Activated CD4-positive, alpha-beta memory T cell treated with anti-CD3 and anti-CD28 coated beads, Interleukin-2, amount 10 ng/mL, durations not matched to agents 7 days and 5 days (primary cell): ENCODE data around the gene CD200R1. TPM values are rescaled to one million over a fixed set of nuclear protein-coding genes. Genes with fewer than 3 reads are reported as not detected.

Experiments
- CTCF ChIA-PET: fragments of 350-600 bp; sonication (Branson Sonifier 250); formaldehyde crosslinking; loops from one replicate; lab custom pipeline; 2021; ENCODE audit warnings: antibody characterized with exemption, inconsistent platforms; lab: Charles Lee
- POLR2A ChIA-PET: fragments of 350-600 bp; sonication (Branson Sonifier 250); formaldehyde crosslinking; loops from one replicate; lab custom pipeline; 2021; ENCODE audit warnings: antibody characterized with exemption; lab: Charles Lee
- DNase-seq: peaks from one replicate; pipeline ENCODE4 v3.0.0-alpha.2; 2020
- H3K27ac Mint-ChIP-seq: one replicate; pipeline ENCODE4 v1.8.0; 2021; ENCODE audit warnings: mild to moderate bottlenecking, mixed read lengths
- H3K27me3 Mint-ChIP-seq: one replicate; pipeline ENCODE4 v1.8.0; 2021; ENCODE audit warnings: mixed read lengths
- H3K36me3 Mint-ChIP-seq: one replicate; pipeline ENCODE4 v1.8.0; 2021; ENCODE audit warnings: low read depth, mixed read lengths
- H3K4me1 Mint-ChIP-seq: one replicate; pipeline ENCODE4 v1.8.0; 2021; ENCODE audit warnings: mixed read lengths
- H3K4me3 Mint-ChIP-seq: one replicate; pipeline ENCODE4 v1.8.0; 2021; ENCODE audit warnings: mild to moderate bottlenecking, mixed read lengths
- H3K9me3 Mint-ChIP-seq: one replicate; pipeline ENCODE4 v1.8.0; 2021; ENCODE audit warnings: mixed read lengths
- total RNA-seq, 2 experiments: library from RNA; stranded (reverse); gene quantifications; one replicate each; pipeline ENCODE4 v1.2.3, GENCODE V29; 2021

The CD200R1 gene, protein sequence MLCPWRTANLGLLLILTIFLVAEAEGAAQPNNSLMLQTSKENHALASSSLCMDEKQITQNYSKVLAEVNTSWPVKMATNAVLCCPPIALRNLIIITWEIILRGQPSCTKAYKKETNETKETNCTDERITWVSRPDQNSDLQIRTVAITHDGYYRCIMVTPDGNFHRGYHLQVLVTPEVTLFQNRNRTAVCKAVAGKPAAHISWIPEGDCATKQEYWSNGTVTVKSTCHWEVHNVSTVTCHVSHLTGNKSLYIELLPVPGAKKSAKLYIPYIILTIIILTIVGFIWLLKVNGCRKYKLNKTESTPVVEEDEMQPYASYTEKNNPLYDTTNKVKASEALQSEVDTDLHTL
- 10 to 100 TPM; 17.6 to 18.1 TPM for total RNA-seq

DNA sequence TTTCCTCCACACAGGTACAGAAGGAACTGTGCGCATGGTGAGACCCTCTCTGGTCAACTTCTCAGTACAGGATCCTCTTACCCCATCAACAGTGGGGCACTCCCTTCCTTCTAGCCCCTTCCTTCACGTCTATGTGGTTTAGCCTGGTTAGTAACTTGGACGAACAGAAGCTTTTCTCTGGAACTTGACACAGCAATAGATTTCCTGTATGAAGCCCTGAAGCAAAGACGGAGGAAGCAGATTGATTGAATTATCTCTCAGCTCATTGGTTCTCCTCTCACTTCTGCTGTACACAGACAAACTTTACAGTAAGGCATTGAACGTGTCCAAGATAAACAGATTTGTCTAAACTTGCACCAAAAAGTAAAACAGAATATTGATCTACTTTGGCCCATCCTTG, at the start of gene CD200R1:
Gene CD200R1, minus strand, starts transcription at position 210 of the 400 bp plus-strand sequence. CDS start 246 bp downstream, outside the sequence.
- peaks cover 67% of the 10 kb centered on the region for H3K4me1 Mint-ChIP-seq
- peaks cover 24% of the 10 kb centered on the region for H3K36me3 Mint-ChIP-seq
- H3K4me3 Mint-ChIP-seq = peak within 1 kb of the TSS; percentile 97
- peaks cover 2% of the 10 kb centered on the region for H3K27me3 Mint-ChIP-seq
- H3K27ac Mint-ChIP-seq = peak within 1 kb of the TSS; percentile 83
- DNase-seq = no peak
- ChIA-PET CTCF (interaction anchor here (0.7 to 3.9 kb wide), 7 partner anchors 9 to 393 kb away, joined by 3 to 29 read pairs (median 3); no protein-coding TSS in a partner anchor), POLR2A (interaction anchor here (0.6 to 3.0 kb wide), 17 partner anchors 10 to 413 kb away, joined by 3 to 16 read pairs (median 6); partner anchors contain the start of genes ATG3, GTPBP8 and SLC35A5)
- no peaks in the 10 kb centered on the region for H3K9me3 Mint-ChIP-seq

GRCh38 chr3:113021471-113021870, 46.6 kb upstream of the CD200R1 start:
- no peak for DNase-seq
- Mint-ChIP-seq H3K36me3 (peaks cover 12% of the 10 kb centered on the region), H3K9me3 (no peaks in the 10 kb centered on the region), H3K4me1 (peaks cover 34% of the 10 kb centered on the region), H3K27me3 (no peaks in the 10 kb centered on the region), H3K4me3 (no peak overlapping the region), H3K27ac (no peak overlapping the region)
- POLR2A ChIA-PET = interaction anchor here (0.5 kb wide), 1 partner anchor 20 kb away, joined by 3 read pairs; no protein-coding TSS in a partner anchor
- CTCF ChIA-PET = interaction anchor here (4.2 kb wide), 1 partner anchor 14 kb away, joined by 20 read pairs; no protein-coding TSS in a partner anchor

- peak overlapping the region; percentile 80 for H3K4me3 Mint-ChIP-seq
- no peaks in the 10 kb centered on the region for H3K9me3 Mint-ChIP-seq
- H3K36me3 Mint-ChIP-seq = peaks cover 30% of the 10 kb centered on the region
- peak; percentile 86 for DNase-seq
- H3K27ac Mint-ChIP-seq = peak overlapping the region; percentile 84
- no peaks in the 10 kb centered on the region for H3K27me3 Mint-ChIP-seq
- ChIA-PET POLR2A (interaction anchor here (0.7 to 4.8 kb wide), 14 partner anchors 12 to 495 kb away, joined by 3 to 51 read pairs (median 5); partner anchors contain the start of genes ATG3, CD200R1, CD200R1L and GTPBP8), CTCF (interaction anchor here (0.6 to 4.2 kb wide), 10 partner anchors 10 to 376 kb away, joined by 3 to 20 read pairs (median 4); partner anchors contain the start of gene GTPBP8)
- peaks cover 44% of the 10 kb centered on the region for H3K4me1 Mint-ChIP-seq
Measured at GRCh38 chr3:113019182-113020137, 44.6 kb upstream of the CD200R1 start.

DNA sequence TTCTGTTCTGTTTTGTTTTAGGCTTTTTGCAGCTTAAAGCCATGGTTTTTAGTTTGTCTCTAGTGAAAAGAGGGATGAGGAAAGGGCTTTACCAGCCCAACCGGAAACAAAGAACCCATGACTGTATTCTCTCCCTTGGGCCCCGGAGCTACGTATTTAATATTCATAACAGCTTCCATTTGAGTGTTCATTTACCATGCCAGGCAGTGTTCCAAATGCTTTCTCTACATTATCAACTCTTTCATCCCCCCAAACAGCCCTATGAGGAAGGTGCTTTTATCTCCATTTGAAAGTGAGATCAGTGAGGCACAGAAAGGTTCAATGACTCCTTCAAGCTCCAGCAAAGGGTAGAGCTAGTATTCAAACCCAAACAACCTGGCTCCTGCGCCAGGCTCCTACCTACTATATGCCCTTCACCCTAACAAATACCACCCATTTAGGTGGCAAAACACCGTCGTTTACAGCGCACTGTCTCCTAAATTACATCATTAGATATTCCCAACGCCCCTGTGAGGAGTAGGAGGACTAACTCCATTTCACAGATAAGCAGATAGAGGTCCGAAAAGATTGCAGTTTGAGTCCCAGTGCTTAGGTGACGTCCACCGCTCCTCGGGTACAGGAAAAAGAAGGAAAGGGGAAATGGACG, 43.8 kb upstream of the CD200R1 start:
- Mint-ChIP-seq H3K27ac (peak overlapping the region; percentile 84), H3K9me3 (no peaks in the 10 kb centered on the region), H3K27me3 (no peaks in the 10 kb centered on the region), H3K4me1 (peaks cover 46% of the 10 kb centered on the region), H3K36me3 (peaks cover 34% of the 10 kb centered on the region), H3K4me3 (peak overlapping the region; percentile 80)
- DNase-seq = no peak
- POLR2A ChIA-PET = interaction anchor here (0.9 to 4.8 kb wide), 13 partner anchors 11 to 496 kb away, joined by 3 to 51 read pairs (median 5); partner anchors contain the start of genes ATG3, CD200R1, CD200R1L and GTPBP8
- CTCF ChIA-PET = interaction anchor here (0.9 to 4.2 kb wide), 11 partner anchors 10 to 376 kb away, joined by 3 to 20 read pairs (median 4); partner anchors contain the start of gene GTPBP8

DNA sequence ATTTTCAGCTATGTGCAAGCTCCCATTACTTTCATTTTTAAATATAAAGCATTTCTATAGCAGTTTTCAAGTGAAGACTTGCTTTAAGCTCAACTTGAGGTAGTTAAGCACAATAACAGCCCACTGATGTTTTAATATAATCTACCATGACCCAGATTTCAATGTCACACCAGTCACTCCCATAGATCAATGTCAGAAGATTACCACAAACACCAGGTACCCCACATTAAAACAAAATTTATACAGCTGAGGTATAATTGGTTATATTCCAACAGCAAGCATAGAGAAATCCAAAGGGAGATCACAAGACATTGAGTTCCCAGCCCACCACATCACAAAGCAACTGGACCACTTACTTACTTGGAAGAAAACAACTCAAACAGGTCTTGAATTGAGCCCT, 38.7 kb upstream of the CD200R1 start:
- ChIA-PET CTCF (interaction anchor here (0.8 to 1.4 kb wide), 4 partner anchors 15 to 371 kb away, joined by 3 to 4 read pairs (median 3); no protein-coding TSS in a partner anchor), POLR2A (interaction anchor here (0.6 to 3.2 kb wide), 4 partner anchors 23 to 134 kb away, joined by 3 to 13 read pairs (median 3); partner anchors contain the start of genes CD200R1 and GTPBP8)
- no peaks in the 10 kb centered on the region for H3K9me3 Mint-ChIP-seq
- H3K4me3 Mint-ChIP-seq = no peak overlapping the region
- no peaks in the 10 kb centered on the region for H3K27me3 Mint-ChIP-seq
- H3K27ac Mint-ChIP-seq = peak overlapping the region; percentile 12
- DNase-seq = no peak
- H3K4me1 Mint-ChIP-seq = peaks cover 43% of the 10 kb centered on the region
- H3K36me3 Mint-ChIP-seq = peaks cover 72% of the 10 kb centered on the region

DNA sequence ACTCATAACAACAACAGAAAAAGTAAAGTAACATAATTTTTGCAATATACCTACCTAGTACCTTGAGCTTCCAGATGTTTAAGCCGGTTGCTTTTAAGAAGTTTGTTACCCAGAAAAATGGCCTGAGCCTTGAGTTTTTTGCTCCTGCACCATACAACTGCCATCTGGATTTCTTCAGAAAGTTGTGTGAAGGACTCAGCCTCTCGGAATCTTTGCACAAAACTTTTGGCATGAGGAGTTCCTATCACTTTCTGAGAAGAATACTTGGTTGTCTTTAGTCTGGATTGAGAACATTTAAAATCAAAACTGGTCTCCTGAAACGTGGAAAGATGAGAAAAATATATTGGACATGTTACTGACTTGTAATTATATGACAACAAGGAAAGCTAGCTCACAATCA, 33.2 kb upstream of the CD200R1 start:
- H3K9me3 Mint-ChIP-seq = no peaks in the 10 kb centered on the region
- POLR2A ChIA-PET = interaction anchor here (1.5 to 6.3 kb wide), 3 partner anchors 11 to 21 kb away, joined by 3 to 51 read pairs (median 17); partner anchors contain the start of gene GTPBP8
- no peak for DNase-seq
- peaks cover 50% of the 10 kb centered on the region for H3K4me1 Mint-ChIP-seq
- H3K4me3 Mint-ChIP-seq = no peak overlapping the region
- CTCF ChIA-PET = interaction anchor here (0.8 to 1.3 kb wide), 2 partner anchors 11 to 366 kb away, joined by 3 read pairs; a partner anchor contains a TSS
- no peak overlapping the region for H3K27ac Mint-ChIP-seq
- H3K36me3 Mint-ChIP-seq = peaks cover 81% of the 10 kb centered on the region
- H3K27me3 Mint-ChIP-seq = no peaks in the 10 kb centered on the region

DNA sequence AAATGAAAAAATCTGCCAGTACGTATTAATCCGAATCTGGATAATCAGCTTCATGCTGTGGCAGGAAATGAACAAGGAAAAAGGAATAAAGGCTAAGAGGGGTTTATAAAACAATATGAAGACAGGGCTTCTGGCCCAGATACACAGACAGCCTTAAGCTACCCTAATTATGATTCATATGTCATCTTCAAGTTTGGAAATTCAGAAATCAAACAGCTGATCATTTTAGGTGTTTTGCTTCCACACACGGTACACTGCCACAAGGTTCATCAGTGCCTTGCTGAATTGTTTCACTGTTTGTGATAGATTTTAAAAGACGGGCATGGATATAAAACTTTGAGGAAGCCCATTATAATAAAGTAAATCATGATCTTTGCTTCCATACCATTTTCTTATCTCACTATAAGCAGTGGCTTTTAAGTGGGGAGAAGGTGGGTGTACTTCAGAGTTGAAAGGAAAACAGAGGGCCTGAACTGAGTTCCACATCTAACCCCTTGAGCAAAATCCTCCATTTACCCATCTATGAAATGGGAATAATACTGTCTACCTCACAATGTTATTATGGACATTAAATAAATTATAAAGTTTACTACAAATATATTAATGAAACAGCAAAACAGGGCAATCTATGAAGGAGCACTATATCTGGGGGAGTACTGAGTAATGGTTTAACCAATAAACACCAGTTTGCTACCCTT, 31.6 kb upstream of the CD200R1 start:
- DNase-seq = no peak
- CTCF ChIA-PET = interaction anchor here (1.4 to 1.7 kb wide), 2 partner anchors 272 to 363 kb away, joined by 4 to 7 read pairs; no protein-coding TSS in a partner anchor
- POLR2A ChIA-PET = interaction anchor here (0.8 to 7.2 kb wide), 5 partner anchors 10 to 32 kb away, joined by 3 to 84 read pairs (median 5); partner anchors contain the start of genes CD200R1 and GTPBP8
- H3K27ac Mint-ChIP-seq = peak overlapping the region; percentile 81
- H3K4me3 Mint-ChIP-seq = peak overlapping the region; percentile 67
- H3K4me1 Mint-ChIP-seq = peaks cover 55% of the 10 kb centered on the region
- no peaks in the 10 kb centered on the region for H3K9me3 Mint-ChIP-seq
- no peaks in the 10 kb centered on the region for H3K27me3 Mint-ChIP-seq
- peaks cover 83% of the 10 kb centered on the region for H3K36me3 Mint-ChIP-seq

DNA sequence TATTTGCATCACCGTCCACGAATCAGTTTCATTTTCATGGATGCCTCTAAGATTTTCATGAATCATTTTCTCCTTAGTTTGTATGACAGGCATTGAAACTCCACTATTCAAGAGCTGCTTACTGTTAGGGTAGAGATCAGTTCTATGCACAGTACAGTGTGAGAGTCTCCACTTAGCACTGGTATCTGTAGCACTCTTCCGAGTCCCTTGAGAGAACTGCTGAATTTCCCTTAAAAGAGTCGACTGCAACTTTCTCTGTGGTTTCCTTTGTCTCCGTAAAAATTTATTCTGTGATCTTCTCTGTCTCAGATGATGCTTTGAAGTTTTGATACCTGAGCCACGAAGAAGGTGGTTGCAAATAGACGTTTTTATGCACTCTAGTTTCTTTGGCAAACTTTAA, 30.7 kb upstream of the CD200R1 start:
- Mint-ChIP-seq H3K27me3 (no peaks in the 10 kb centered on the region), H3K9me3 (no peaks in the 10 kb centered on the region), H3K4me3 (peak overlapping the region; percentile 67), H3K36me3 (peaks cover 83% of the 10 kb centered on the region), H3K4me1 (peaks cover 62% of the 10 kb centered on the region), H3K27ac (peak overlapping the region; percentile 81)
- ChIA-PET CTCF (interaction anchor here (1.0 to 1.7 kb wide), 3 partner anchors 9 to 363 kb away, joined by 3 to 7 read pairs (median 4); no protein-coding TSS in a partner anchor), POLR2A (interaction anchor here (0.9 to 7.2 kb wide), 6 partner anchors 9 to 269 kb away, joined by 3 to 84 read pairs (median 5); partner anchors contain the start of genes CD200R1 and GTPBP8)
- no peak for DNase-seq

- Mint-ChIP-seq H3K4me1 (peaks cover 69% of the 10 kb centered on the region), H3K36me3 (peaks cover 84% of the 10 kb centered on the region), H3K27ac (peak overlapping the region; percentile 58), H3K4me3 (no peak overlapping the region), H3K9me3 (no peaks in the 10 kb centered on the region), H3K27me3 (no peaks in the 10 kb centered on the region)
- ChIA-PET POLR2A (interaction anchor here (0.9 to 7.2 kb wide), 5 partner anchors 11 to 189 kb away, joined by 3 to 84 read pairs (median 5); partner anchors contain the start of gene GTPBP8), CTCF (interaction anchor here (0.6 to 1.7 kb wide), 4 partner anchors 12 to 268 kb away, joined by 3 to 5 read pairs (median 4); partner anchors contain the start of gene GTPBP8)
- DNase-seq = peak; percentile 70
Measured at GRCh38 chr3:113002679-113003078, 27.8 kb upstream of the CD200R1 start.

DNA sequence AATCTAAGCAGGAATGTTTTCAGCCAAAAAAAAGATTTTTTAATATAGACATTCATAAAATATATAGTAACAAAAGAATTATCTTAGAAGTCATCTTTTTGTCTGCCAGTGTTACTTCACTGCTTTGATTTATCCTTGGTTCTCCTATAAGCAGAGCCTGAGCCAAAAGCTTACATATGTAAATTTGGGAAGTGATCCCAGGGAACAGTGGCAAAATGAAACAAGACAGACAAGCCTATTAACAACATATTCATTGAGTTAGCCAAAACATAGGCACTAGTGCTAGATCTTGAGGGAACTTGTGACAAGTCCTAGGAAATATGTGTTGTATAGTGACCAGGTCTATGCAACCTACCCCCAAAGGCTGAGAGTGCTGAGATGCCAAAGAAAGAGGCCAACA, 27.1 kb upstream of the CD200R1 start:
- Mint-ChIP-seq H3K36me3 (peaks cover 86% of the 10 kb centered on the region), H3K27ac (peak overlapping the region; percentile 58), H3K4me1 (peaks cover 65% of the 10 kb centered on the region), H3K9me3 (no peaks in the 10 kb centered on the region), H3K27me3 (no peaks in the 10 kb centered on the region), H3K4me3 (no peak overlapping the region)
- no peak for DNase-seq
- ChIA-PET CTCF (interaction anchor here (0.6 to 1.8 kb wide), 5 partner anchors 11 to 360 kb away, joined by 3 to 5 read pairs (median 3); partner anchors contain the start of gene GTPBP8), POLR2A (interaction anchor here (1.0 to 7.2 kb wide), 3 partner anchors 11 to 22 kb away, joined by 3 to 84 read pairs (median 5); partner anchors contain the start of gene GTPBP8)
